ENCODE results near the gene ALDOB. TPM values are rescaled to one million over a fixed set of nuclear protein-coding genes. Genes with fewer than 3 reads are reported as not detected.

Gene ALDOB
- total RNA-seq, 2 experiments from 2014 or later = not detected

- Histone ChIP-seq H3K4me3 (ENCODE audit: low read length) (no peak overlapping the region), H3K9me3 (ENCODE audit: control insufficient read depth in 1 of 2, insufficient read depth in 1 of 2, low read length in 2 of 2) (peaks cover 0 to 3% of the 10 kb centered on the region in 2 experiments), H3K36me3 (ENCODE audit: insufficient read depth, low read length) (no peaks in the 10 kb centered on the region), H3K27ac (ENCODE audit: low read depth in 1 of 2, low read length in 2 of 2) (no peak overlapping the region), H3K4me1 (ENCODE audit: insufficient read depth, low read length) (no peaks in the 10 kb centered on the region), H3K27me3 (ENCODE audit: control insufficient read depth in 1 of 2, insufficient read depth in 2 of 2, low read length in 2 of 2) (peaks cover 0 to 20% of the 10 kb centered on the region in 2 experiments)
- ChIA-PET POLR2A (no interaction called here), CTCF (no interaction called here)
- ATAC-seq (ENCODE audit: poor library complexity) (no peak), DNase-seq (no peak)
- H3K4me1 Mint-ChIP-seq (ENCODE audit: low read depth) = no peaks in the 10 kb centered on the region
- no peak overlapping the region for H3K4me3 Mint-ChIP-seq
- H3K27me3 Mint-ChIP-seq = peaks cover 38% of the 10 kb centered on the region
- TF ChIP-seq, protein P1, sequence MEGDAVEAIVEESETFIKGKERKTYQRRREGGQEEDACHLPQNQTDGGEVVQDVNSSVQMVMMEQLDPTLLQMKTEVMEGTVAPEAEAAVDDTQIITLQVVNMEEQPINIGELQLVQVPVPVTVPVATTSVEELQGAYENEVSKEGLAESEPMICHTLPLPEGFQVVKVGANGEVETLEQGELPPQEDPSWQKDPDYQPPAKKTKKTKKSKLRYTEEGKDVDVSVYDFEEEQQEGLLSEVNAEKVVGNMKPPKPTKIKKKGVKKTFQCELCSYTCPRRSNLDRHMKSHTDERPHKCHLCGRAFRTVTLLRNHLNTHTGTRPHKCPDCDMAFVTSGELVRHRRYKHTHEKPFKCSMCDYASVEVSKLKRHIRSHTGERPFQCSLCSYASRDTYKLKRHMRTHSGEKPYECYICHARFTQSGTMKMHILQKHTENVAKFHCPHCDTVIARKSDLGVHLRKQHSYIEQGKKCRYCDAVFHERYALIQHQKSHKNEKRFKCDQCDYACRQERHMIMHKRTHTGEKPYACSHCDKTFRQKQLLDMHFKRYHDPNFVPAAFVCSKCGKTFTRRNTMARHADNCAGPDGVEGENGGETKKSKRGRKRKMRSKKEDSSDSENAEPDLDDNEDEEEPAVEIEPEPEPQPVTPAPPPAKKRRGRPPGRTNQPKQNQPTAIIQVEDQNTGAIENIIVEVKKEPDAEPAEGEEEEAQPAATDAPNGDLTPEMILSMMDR (IDR thresholded peaks at IDR 0.05) = no peak
- no peak overlapping the region for H3K27ac Mint-ChIP-seq
- H3K9me3 Mint-ChIP-seq = no peaks in the 10 kb centered on the region
- no peaks in the 10 kb centered on the region for H3K36me3 Mint-ChIP-seq (ENCODE audit: low read depth)
- intact Hi-C loops (cut with DNase I, micrococcal nuclease) = no loop called here
Observed at GRCh38 chr9:101428909-101429308, 6.7 kb downstream of the ALDOB start.

DNA sequence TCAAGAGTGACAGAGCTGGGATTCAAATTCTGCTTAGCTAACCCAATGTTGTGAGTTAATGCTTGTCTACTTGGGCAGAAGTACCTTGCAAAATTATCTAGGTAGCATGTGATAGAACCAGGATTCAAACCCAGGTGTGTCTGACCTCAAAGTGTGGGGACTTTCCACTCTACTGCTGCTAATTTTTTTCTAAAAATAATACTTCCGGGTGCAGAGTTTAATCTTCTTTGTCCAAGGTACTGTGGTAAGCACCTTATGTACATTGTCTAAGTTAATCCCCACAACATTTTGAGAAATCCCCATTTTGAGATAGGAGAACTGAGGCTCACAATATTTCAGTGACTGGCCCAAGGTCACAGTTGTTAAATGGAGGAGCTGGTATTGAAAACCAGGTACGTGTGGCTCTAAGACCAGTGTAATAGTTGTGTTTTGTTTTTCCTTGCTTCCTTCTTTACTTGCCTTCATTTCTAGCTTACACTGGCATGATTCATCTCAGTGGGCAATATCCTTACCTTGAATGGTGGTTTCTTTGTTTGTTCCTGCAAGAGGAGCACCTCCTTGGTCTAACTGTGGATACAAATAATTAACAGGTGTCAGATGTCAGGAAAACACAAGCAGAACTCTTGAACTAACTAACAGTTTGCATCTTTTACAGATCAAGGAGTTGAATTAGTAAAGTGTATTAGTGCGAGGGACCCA lies 7.5 kb downstream of the ALDOB start:
- DNase-seq (no peak), ATAC-seq (ENCODE audit: poor library complexity) (no peak)
- H3K9me3 ChIP-seq (ENCODE audit: control insufficient read depth in 1 of 2, insufficient read depth in 1 of 2, low read length in 2 of 2) = peaks cover 0 to 3% of the 10 kb centered on the region in 2 experiments
- no peak overlapping the region for H3K27ac Mint-ChIP-seq
- no peaks in the 10 kb centered on the region for H3K36me3 ChIP-seq (ENCODE audit: insufficient read depth, low read length)
- H3K36me3 Mint-ChIP-seq (ENCODE audit: low read depth) = no peaks in the 10 kb centered on the region
- POLR2A ChIA-PET = no interaction called here
- TF ChIP-seq, protein P1 (IDR thresholded peaks at IDR 0.05) = no peak
- CTCF ChIA-PET = no interaction called here
- H3K4me3 ChIP-seq (ENCODE audit: low read length) = no peak overlapping the region
- H3K4me1 ChIP-seq (ENCODE audit: insufficient read depth, low read length) = no peaks in the 10 kb centered on the region
- H3K4me1 Mint-ChIP-seq (ENCODE audit: low read depth) = no peaks in the 10 kb centered on the region
- no peak overlapping the region for H3K4me3 Mint-ChIP-seq
- peaks cover 0 to 20% of the 10 kb centered on the region in 2 experiments for H3K27me3 ChIP-seq (ENCODE audit: control insufficient read depth in 1 of 2, insufficient read depth in 2 of 2, low read length in 2 of 2)
- intact Hi-C loops (cut with DNase I, micrococcal nuclease) = no loop called here
- no peaks in the 10 kb centered on the region for H3K9me3 Mint-ChIP-seq
- H3K27ac ChIP-seq (ENCODE audit: low read depth in 1 of 2, low read length in 2 of 2) = no peak overlapping the region
- H3K27me3 Mint-ChIP-seq = peaks cover 38% of the 10 kb centered on the region

GRCh38 chr9:101427358-101427757 lies 8.2 kb downstream of the ALDOB start:
- no peak for ATAC-seq (ENCODE audit: poor library complexity)
- Histone ChIP-seq H3K4me1 (ENCODE audit: insufficient read depth, low read length) (no peaks in the 10 kb centered on the region), H3K27ac (ENCODE audit: low read depth in 1 of 2, low read length in 2 of 2) (no peak overlapping the region), H3K9me3 (ENCODE audit: control insufficient read depth in 1 of 2, insufficient read depth in 1 of 2, low read length in 2 of 2) (peaks cover 0 to 3% of the 10 kb centered on the region in 2 experiments), H3K27me3 (ENCODE audit: control insufficient read depth in 1 of 2, insufficient read depth in 2 of 2, low read length in 2 of 2) (peaks cover 0 to 20% of the 10 kb centered on the region in 2 experiments), H3K4me3 (ENCODE audit: low read length) (no peak overlapping the region), H3K36me3 (ENCODE audit: insufficient read depth, low read length) (no peaks in the 10 kb centered on the region)
- POLR2A ChIA-PET = no interaction called here
- intact Hi-C loops (cut with DNase I, micrococcal nuclease) = no loop called here
- no peak for DNase-seq
- Mint-ChIP-seq H3K4me3 (no peak overlapping the region), H3K36me3 (ENCODE audit: low read depth) (no peaks in the 10 kb centered on the region), H3K4me1 (ENCODE audit: low read depth) (no peaks in the 10 kb centered on the region), H3K27ac (no peak overlapping the region), H3K9me3 (no peaks in the 10 kb centered on the region), H3K27me3 (peaks cover 35% of the 10 kb centered on the region)
- CTCF ChIA-PET = no interaction called here
- TF ChIP-seq, protein P1 (IDR thresholded peaks at IDR 0.05) = no peak

All from CD4-positive, alpha-beta T cell (primary cell).